Skeletal muscle tissue (tissue), 4 donors: ENCODE data around the gene PLCB1. TPM values are rescaled to one million over a fixed set of nuclear protein-coding genes. Genes with fewer than 3 reads are reported as not detected.
"Not testable (repeated sequence)": the region's sequence is repeated elsewhere in the genome, so short reads cannot be mapped to it uniquely, and the experiment has no call there.

ENCODE experiments used
- H3K27ac ChIP-seq: one replicate; pipeline ENCODE4 v1.7.0; 2013; ENCODE audit warnings: mild to moderate bottlenecking, low read depth, low read length, inconsistent platforms
- H3K27me3 ChIP-seq, 3 donors: one replicate each; pipeline ENCODE4 v1.7.0; 2013; ENCODE audit warnings: low read length in 3 of 3; ENCODE audit not compliant: control insufficient read depth in 3 of 3, insufficient read depth in 3 of 3
- H3K36me3 ChIP-seq, 3 donors: one replicate each; pipeline ENCODE4 v1.7.0; 2013; ENCODE audit warnings: low read length in 3 of 3; ENCODE audit not compliant: control insufficient read depth in 3 of 3, insufficient read depth in 3 of 3
- H3K4me1 ChIP-seq, 3 donors: one replicate each; pipeline ENCODE4 v1.7.0; 2013; ENCODE audit warnings: low read length in 3 of 3, mild to moderate bottlenecking in 3 of 3; ENCODE audit not compliant: control insufficient read depth in 3 of 3, insufficient read depth in 3 of 3
- H3K4me3 ChIP-seq, 3 donors: one replicate each; pipeline ENCODE4 v1.7.0; 2013; ENCODE audit warnings: low read length in 3 of 3
- H3K9ac ChIP-seq, 3 donors: one replicate each; pipeline ENCODE4 v1.7.0; 2013; ENCODE audit warnings: low read length in 3 of 3, mild to moderate bottlenecking in 3 of 3, moderate library complexity in 2 of 3, low read depth in 1 of 3
- H3K9me3 ChIP-seq, 3 donors: one replicate each; pipeline ENCODE4 v1.7.0; 2013; ENCODE audit warnings: low read length in 3 of 3; ENCODE audit not compliant: control insufficient read depth in 3 of 3
- total RNA-seq: library from RNA; depleted of rRNA; stranded (reverse); fragments of >200 nt; gene quantifications from one replicate; pipeline ENCODE4 v1.2.3, GENCODE V29; 2014
- donor health status: Osteomylitis.

The PLCB1 gene
- total RNA-seq, 1 donor from 2014 or later, result 13.0 TPM

- Histone ChIP-seq H3K4me1 (peaks cover 34 to 41% (median 39%) of the 10 kb centered on the region in 3 donors), H3K9ac (no peak overlapping the region), H3K36me3 (no peaks in the 10 kb centered on the region), H3K9me3 (no peaks in the 10 kb centered on the region), H3K4me3 (peak overlapping the region in 2 of 3 donors; percentile 25 to 30), H3K27ac (peak overlapping the region; percentile 59), H3K27me3 (no peaks in the 10 kb centered on the region)
These were observed 23.7 kb downstream of the PLCB1 start for GRCh38 chr20:8155812-8156211.

- Histone ChIP-seq H3K27me3 (no peaks in the 10 kb centered on the region), H3K9ac (no peak overlapping the region), H3K9me3 (no peaks in the 10 kb centered on the region), H3K4me3 (peak overlapping the region in 1 of 3 donors; percentile 30), H3K4me1 (peaks cover 36 to 42% (median 42%) of the 10 kb centered on the region in 3 donors), H3K27ac (peak overlapping the region; percentile 59), H3K36me3 (no peaks in the 10 kb centered on the region)
These were observed 24.4 kb downstream of the PLCB1 start for GRCh38 chr20:8156235-8157079.

- H3K27ac ChIP-seq, H3K9ac ChIP-seq, H3K9me3 ChIP-seq, H3K27me3 ChIP-seq, H3K36me3 ChIP-seq, H3K4me3 ChIP-seq: not testable (repeated sequence)
- peaks cover 23 to 35% (median 34%) of the 10 kb centered on the region in 3 donors for H3K4me1 ChIP-seq
These were observed 27.2 kb downstream of the PLCB1 start for GRCh38 chr20:8159217-8159616.

DNA sequence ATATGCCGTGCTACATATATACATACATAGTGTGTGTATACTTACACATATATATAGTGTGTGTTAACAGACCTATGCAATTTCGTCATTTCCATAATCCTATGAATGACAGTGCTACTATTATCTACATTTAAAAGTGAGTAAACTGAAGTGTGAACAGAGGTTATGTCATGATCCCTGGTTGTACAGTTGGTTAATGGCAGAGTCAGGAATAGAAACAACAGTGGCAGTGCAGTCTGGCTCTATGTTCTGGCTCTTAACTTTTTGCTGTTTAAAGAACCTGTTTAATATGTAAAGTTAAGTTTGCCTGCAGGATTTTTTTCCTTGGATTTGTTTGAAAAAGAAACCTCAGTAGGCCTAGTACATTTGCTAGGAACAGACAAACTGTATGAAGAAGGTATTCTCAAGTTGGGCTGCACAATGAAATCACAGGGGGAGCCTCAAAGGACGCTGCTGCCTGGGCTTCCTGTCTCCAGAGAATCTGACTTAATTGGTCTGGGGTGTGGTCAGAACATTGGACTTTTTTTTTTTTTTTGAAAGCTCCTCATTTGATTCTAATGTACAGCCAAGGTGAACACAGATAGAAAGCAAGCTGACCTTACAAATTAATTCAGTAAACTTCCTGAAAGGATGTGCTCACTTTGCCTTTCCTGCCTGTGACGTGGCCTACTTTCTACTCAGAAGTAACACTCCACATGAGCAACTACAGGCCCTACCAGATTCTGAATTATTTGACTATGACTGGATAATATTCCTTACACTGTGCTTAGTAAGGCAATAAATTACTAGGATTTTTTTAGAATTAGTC lies 29.4 kb downstream of the PLCB1 start:
- Histone ChIP-seq H3K36me3 (no peaks in the 10 kb centered on the region), H3K9ac (peak overlapping the region in 2 of 3 donors; percentile 24 to 55), H3K4me3 (peak overlapping the region in 1 of 3 donors; percentile 39), H3K27ac (peak overlapping the region; percentile 34), H3K27me3 (no peaks in the 10 kb centered on the region), H3K9me3 (no peaks in the 10 kb centered on the region), H3K4me1 (peaks cover 9 to 21% (median 20%) of the 10 kb centered on the region in 3 donors)

DNA sequence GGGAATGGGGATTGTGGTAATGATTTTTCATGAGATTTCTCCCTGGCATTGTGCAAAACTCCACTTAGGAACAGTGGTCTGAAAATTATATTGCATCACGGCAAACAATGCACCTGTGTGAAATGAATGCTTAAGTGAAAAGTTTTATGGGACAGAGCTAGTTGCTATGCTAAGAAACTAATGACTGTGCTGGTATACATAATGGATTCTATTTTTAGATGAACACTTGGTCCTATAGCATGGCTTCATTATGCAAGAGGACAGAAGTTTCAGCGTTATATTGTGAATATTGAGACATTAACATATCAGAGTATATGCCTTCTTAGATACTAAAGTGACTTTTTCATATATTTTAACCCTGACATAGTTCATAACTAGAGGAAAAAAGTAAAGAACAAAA lies 30.5 kb downstream of the PLCB1 start:
- no peaks in the 10 kb centered on the region for H3K27me3 ChIP-seq
- peaks cover 8 to 21% (median 20%) of the 10 kb centered on the region in 3 donors for H3K4me1 ChIP-seq
- peak overlapping the region; percentile 34 for H3K27ac ChIP-seq
- H3K4me3 ChIP-seq, result no peak overlapping the region
- no peaks in the 10 kb centered on the region for H3K36me3 ChIP-seq
- H3K9me3 ChIP-seq, result no peaks in the 10 kb centered on the region
- H3K9ac ChIP-seq, result no peak overlapping the region

DNA sequence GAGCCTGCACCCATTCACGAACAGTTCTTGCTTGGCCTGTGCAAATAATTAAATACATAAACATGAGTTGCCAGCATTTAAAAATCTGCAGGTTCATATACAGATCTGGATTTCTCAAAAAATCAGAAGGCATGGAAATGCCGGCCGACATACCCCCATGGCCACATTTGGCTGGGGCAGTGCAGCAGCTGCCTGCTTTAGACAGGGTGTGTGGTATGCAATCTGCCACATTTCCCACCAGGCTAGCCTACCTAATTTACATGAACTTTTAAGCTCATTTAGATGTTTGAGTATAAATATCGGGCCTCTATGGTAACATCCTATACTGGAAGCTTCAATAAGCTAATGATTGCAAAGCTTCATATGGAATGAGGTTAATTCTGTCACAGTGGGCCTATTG lies 31.5 kb downstream of the PLCB1 start:
- Histone ChIP-seq H3K36me3 (no peaks in the 10 kb centered on the region), H3K27me3 (no peaks in the 10 kb centered on the region), H3K4me1 (peaks cover 8 to 21% (median 20%) of the 10 kb centered on the region in 3 donors), H3K9ac (no peak overlapping the region), H3K4me3 (no peak overlapping the region), H3K9me3 (no peaks in the 10 kb centered on the region), H3K27ac (no peak overlapping the region)

- Histone ChIP-seq H3K27ac (no peak overlapping the region), H3K27me3 (no peaks in the 10 kb centered on the region), H3K4me3 (no peak overlapping the region), H3K9ac (no peak overlapping the region), H3K36me3 (no peaks in the 10 kb centered on the region), H3K9me3 (no peaks in the 10 kb centered on the region), H3K4me1 (peaks cover under 1 to 21% (median 14%) of the 10 kb centered on the region in 3 donors)
These were observed 34.7 kb downstream of the PLCB1 start for GRCh38 chr20:8166730-8167129.

- no peaks in the 10 kb centered on the region for H3K36me3 ChIP-seq
These were observed 36.8 kb downstream of the PLCB1 start for GRCh38 chr20:8168785-8169288.

DNA sequence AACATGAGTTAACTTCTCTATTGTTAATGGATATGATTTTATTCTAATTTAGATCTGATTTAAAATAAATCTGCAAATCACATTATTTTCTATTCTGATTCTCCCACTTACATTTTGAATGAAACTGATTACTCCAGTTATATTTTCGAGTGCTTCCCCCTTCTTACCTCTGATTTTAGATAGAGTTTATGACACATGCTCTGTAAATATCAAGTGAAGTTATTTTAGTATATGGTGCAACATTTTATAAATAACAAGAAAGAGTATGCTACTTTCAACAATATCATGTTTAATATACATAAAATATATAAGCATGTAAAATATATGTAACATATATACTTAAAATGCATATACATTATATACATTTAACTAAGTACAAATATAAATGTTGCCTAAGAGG lies 38.9 kb downstream of the PLCB1 start:
- H3K27me3 ChIP-seq, result no peaks in the 10 kb centered on the region
- no peak overlapping the region for H3K4me3 ChIP-seq

More at GRCh38 chr20:8168785-8169288, 36.8 kb downstream of the PLCB1 start:
- Histone ChIP-seq H3K27me3 (no peaks in the 10 kb centered on the region), H3K9ac (no peak overlapping the region), H3K9me3 (no peaks in the 10 kb centered on the region), H3K27ac (no peak overlapping the region), H3K4me1 (peaks cover 0 to 13% (median 6%) of the 10 kb centered on the region in 3 donors), H3K4me3 (no peak overlapping the region)

More for the DNA sequence above, 38.9 kb downstream of the PLCB1 start:
- Histone ChIP-seq H3K9ac (no peak overlapping the region), H3K36me3 (no peaks in the 10 kb centered on the region), H3K4me1 (peaks cover 0 to 6% (median 0%) of the 10 kb centered on the region in 3 donors), H3K27ac (no peak overlapping the region), H3K9me3 (no peaks in the 10 kb centered on the region)
